ENCODE data around the gene ZC2HC1C. TPM values are rescaled to one million over a fixed set of nuclear protein-coding genes. Genes with fewer than 3 reads are reported as not detected.
"Not testable (repeated sequence)": the region's sequence is repeated elsewhere in the genome, so short reads cannot be mapped to it uniquely, and the experiment has no call there.

ZC2HC1C gene
- total and polyA plus RNA-seq, 2 donors from 2014 or later = 6.7 to 11.9 TPM

DNA sequence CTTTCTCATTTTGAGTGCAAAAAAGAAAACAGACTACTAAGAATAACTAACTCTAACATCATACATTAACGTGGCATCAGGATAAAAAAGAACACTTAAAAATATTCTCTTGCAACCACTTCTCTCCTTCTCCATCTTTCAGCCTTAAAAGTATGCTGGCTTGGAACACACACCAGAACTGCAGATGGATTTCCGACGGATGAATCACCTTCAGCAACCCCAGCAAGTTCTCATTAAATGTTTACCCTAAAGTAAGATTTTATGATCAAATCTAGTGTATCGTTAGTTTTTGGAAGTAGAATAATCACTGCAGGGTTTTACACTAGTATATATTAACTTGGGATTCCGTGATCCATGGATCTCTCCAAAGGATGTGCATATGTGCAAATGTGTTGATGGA lies 56.2 kb downstream of the ZC2HC1C start:
- FAIRE-seq (no peak), DNase-seq (no peak)
- Histone ChIP-seq H3K27ac (ENCODE audit: low read depth in 2 of 2, low read length in 2 of 2) (no peak overlapping the region), H3K4me3 (ENCODE audit: low read length in 3 of 3) (peak overlapping the region in 2 of 3 donors; percentile 92 to 98), H3K36me3 (ENCODE audit: control insufficient read depth in 2 of 3, insufficient read depth in 3 of 3, low read length in 3 of 3) (peaks cover 0 to 4% (median 4%) of the 10 kb centered on the region in 3 donors), H3K27me3 (ENCODE audit: control insufficient read depth, insufficient read depth, low read length) (no peaks in the 10 kb centered on the region), H3K4me1 (ENCODE audit: control insufficient read depth in 2 of 3, insufficient read depth in 2 of 3, low read depth in 1 of 3, low read length in 3 of 3) (peaks cover 0 to 9% (median 6%) of the 10 kb centered on the region in 3 donors), H3K9ac (ENCODE audit: low read length in 3 of 3) (peak overlapping the region in 1 of 3 donors; percentile 30), H3K9me3 (ENCODE audit: control insufficient read depth in 2 of 3, insufficient read depth in 1 of 3, low read length in 3 of 3) (no peaks in the 10 kb centered on the region)
- TF ChIP-seq, protein P1, sequence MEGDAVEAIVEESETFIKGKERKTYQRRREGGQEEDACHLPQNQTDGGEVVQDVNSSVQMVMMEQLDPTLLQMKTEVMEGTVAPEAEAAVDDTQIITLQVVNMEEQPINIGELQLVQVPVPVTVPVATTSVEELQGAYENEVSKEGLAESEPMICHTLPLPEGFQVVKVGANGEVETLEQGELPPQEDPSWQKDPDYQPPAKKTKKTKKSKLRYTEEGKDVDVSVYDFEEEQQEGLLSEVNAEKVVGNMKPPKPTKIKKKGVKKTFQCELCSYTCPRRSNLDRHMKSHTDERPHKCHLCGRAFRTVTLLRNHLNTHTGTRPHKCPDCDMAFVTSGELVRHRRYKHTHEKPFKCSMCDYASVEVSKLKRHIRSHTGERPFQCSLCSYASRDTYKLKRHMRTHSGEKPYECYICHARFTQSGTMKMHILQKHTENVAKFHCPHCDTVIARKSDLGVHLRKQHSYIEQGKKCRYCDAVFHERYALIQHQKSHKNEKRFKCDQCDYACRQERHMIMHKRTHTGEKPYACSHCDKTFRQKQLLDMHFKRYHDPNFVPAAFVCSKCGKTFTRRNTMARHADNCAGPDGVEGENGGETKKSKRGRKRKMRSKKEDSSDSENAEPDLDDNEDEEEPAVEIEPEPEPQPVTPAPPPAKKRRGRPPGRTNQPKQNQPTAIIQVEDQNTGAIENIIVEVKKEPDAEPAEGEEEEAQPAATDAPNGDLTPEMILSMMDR (IDR thresholded peaks at IDR 0.05; ENCODE audit: borderline replicate concordance, extremely low read depth, insufficient read depth) = no peak
- intact Hi-C loops (cut with DNase I) = no loop called here

DNA sequence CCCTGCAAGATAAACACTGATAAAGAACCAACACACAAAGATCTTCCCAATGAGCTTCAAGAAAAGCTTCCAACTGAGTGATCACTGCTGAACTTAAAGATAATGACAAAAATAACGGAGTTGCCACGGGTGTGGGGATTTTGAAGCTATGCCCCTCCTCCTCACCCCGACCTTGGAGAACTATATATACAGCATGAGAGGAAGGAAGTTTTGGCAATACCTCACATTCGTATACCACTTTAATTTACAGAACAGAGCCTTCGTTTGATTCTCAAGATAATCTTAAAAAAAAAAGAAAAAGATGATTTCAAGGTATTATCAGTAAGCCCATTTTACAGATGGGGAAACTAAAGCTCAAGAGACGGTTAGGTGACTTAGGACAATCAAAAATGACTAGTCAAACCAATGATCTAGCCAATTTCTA lies 56.7 kb downstream of the ZC2HC1C start:
- intact Hi-C loops (cut with DNase I) = no loop called here
- peaks cover 0 to 9% (median 6%) of the 10 kb centered on the region in 3 donors for H3K4me1 ChIP-seq (ENCODE audit: control insufficient read depth in 2 of 3, insufficient read depth in 2 of 3, low read depth in 1 of 3, low read length in 3 of 3)
- no peaks in the 10 kb centered on the region for H3K9me3 ChIP-seq (ENCODE audit: control insufficient read depth in 2 of 3, insufficient read depth in 1 of 3, low read length in 3 of 3)
- FAIRE-seq (no peak), DNase-seq (no peak)
- H3K27me3 ChIP-seq (ENCODE audit: control insufficient read depth, insufficient read depth, low read length) = no peaks in the 10 kb centered on the region
- H3K36me3 ChIP-seq (ENCODE audit: control insufficient read depth in 2 of 3, insufficient read depth in 3 of 3, low read length in 3 of 3) = peaks cover 0 to 3% (median 0%) of the 10 kb centered on the region in 3 donors
- TF ChIP-seq, protein P1 (IDR thresholded peaks at IDR 0.05; ENCODE audit: borderline replicate concordance, extremely low read depth, insufficient read depth) = no peak
- H3K4me3 ChIP-seq (ENCODE audit: low read length in 3 of 3) = peak overlapping the region; percentile 92 to 98 (median 95)
- no peak overlapping the region for H3K27ac ChIP-seq (ENCODE audit: low read depth in 2 of 2, low read length in 2 of 2)
- H3K9ac ChIP-seq (ENCODE audit: low read length in 3 of 3) = peak overlapping the region; percentile 86 to 96 (median 95)

DNA sequence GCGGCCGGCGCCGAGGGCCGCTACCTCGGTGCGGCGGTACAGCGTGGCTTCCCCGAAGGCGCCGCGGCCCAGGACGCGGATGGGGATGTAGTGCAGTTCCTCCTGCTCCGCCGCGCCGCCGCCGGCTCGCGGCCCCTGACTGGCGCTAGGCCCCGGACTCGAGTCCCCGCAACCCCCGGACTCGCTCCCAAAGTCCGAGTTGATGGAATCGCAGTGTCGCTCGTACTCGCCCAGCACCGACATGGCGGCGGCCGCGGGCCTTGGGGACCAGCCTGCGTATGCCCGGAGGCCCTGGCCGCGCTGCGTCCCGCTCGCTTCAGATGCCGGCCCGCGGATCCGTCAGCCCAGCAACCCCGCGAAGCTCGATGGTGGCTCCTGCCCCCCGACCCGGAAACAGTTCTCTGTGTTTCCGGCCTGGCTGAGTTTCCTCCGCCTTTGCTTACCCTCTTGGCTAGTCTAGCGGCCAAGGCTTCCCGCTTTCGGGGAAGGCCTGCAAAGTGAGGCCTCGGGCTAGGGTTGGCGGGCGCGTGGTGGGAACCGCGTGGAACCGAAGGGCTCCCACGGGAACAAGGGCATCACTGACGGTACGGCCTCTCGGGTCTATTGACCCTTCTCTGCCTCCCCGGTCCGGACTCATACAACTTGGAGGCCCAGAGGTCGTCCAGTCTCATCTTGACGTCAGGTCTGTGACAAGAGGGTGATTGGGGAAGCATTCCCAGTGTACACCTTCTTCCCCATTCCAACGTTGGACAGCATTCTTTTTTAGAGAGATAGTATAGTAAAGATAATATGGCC lies 57.4 kb downstream of the ZC2HC1C start, which contains the start of gene NEK9:
NEK9 (minus strand) TSS at position 370 of the 795 bp plus-strand sequence; CDS start at position 243, 127 bp downstream.
- intact Hi-C loops (cut with DNase I) = no loop called here
- peaks cover 0 to 3% (median 0%) of the 10 kb centered on the region in 3 donors for H3K36me3 ChIP-seq (ENCODE audit: control insufficient read depth in 2 of 3, insufficient read depth in 3 of 3, low read length in 3 of 3)
- H3K9ac ChIP-seq (ENCODE audit: low read length in 3 of 3) = peak within 1 kb of the TSS; percentile 86 to 96 (median 95)
- H3K4me3 ChIP-seq (ENCODE audit: low read length in 3 of 3) = peak within 1 kb of the TSS; percentile 92 to 98 (median 95)
- no peaks in the 10 kb centered on the region for H3K27me3 ChIP-seq (ENCODE audit: control insufficient read depth, insufficient read depth, low read length)
- TF ChIP-seq, protein P1 (IDR thresholded peaks at IDR 0.05; ENCODE audit: borderline replicate concordance, extremely low read depth, insufficient read depth) = no peak
- H3K4me1 ChIP-seq (ENCODE audit: control insufficient read depth in 2 of 3, insufficient read depth in 2 of 3, low read depth in 1 of 3, low read length in 3 of 3) = peaks cover 0 to 9% (median 6%) of the 10 kb centered on the region in 3 donors
- FAIRE-seq (no peak), DNase-seq (peak; percentile 94 to 96 (median 95))
- H3K27ac ChIP-seq (ENCODE audit: low read depth in 2 of 2, low read length in 2 of 2) = peak within 1 kb of the TSS; percentile 94 to 97
- H3K9me3 ChIP-seq (ENCODE audit: control insufficient read depth in 2 of 3, insufficient read depth in 1 of 3, low read length in 3 of 3) = no peaks in the 10 kb centered on the region

DNA sequence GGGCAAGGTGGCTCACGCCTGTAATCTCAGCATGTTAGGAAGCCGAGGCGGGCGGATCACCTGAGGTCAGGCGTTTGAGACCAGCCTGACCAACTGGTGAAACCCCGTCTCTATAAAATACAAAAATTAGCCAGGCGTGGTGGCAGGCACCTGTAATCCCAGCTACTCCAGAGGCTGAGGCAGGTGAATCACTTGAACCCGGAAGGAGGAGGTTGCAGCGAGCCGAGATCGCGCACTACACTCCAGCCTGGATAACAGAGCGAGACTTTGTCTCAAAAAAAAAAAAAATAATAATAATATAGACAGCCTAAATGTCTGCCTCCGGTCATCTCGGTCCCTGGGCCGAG lies 58.0 kb downstream of the ZC2HC1C start:
- intact Hi-C loops (cut with DNase I); FAIRE-seq: not testable (repeated sequence)

More for the DNA sequence above, 58.0 kb downstream of the ZC2HC1C start:
- peak overlapping the region; percentile 92 to 98 (median 95) for H3K4me3 ChIP-seq (ENCODE audit: low read length in 3 of 3)
- not testable (repeated sequence) for H3K4me1 ChIP-seq (ENCODE audit: control insufficient read depth in 2 of 3, insufficient read depth in 2 of 3, low read depth in 1 of 3, low read length in 3 of 3); H3K27me3 ChIP-seq (ENCODE audit: control insufficient read depth, insufficient read depth, low read length); H3K36me3 ChIP-seq (ENCODE audit: control insufficient read depth in 2 of 3, insufficient read depth in 3 of 3, low read length in 3 of 3); H3K9me3 ChIP-seq (ENCODE audit: control insufficient read depth in 2 of 3, insufficient read depth in 1 of 3, low read length in 3 of 3)
- peak in 1 of 5 donors; percentile 67 for DNase-seq
- peak overlapping the region; percentile 94 to 97 for H3K27ac ChIP-seq (ENCODE audit: low read depth in 2 of 2, low read length in 2 of 2)
- H3K9ac ChIP-seq (ENCODE audit: low read length in 3 of 3) = peak overlapping the region; percentile 86 to 96 (median 95)
